Karpas-422 (cell line): ENCODE results near the gene ARHGEF1. TPM values are rescaled to one million over a fixed set of nuclear protein-coding genes. Genes with fewer than 3 reads are reported as not detected.

Experiments used
- DNase-seq: peaks from one replicate; pipeline ENCODE4 v3.0.0-alpha.2; 2015
- H2AFZ ChIP-seq: fragments of 200-600 bp; sonication (generic); 2 replicates; pipeline ENCODE4 v1.6.1; 2014; ENCODE audit warnings: antibody characterized with exemption, low read length, mixed read lengths
- H3K27ac ChIP-seq: fragments of 200-600 bp; sonication (generic); 2 replicates; pipeline ENCODE4 v1.5.1; 2014; ENCODE audit warnings: mild to moderate bottlenecking, low read length, moderate library complexity
- H3K27me3 ChIP-seq: fragments of 200-600 bp; sonication (generic); 2 replicates; pipeline ENCODE4 v1.6.1; 2014; ENCODE audit warnings: low read length, mixed read lengths
- H3K36me3 ChIP-seq: fragments of 200-600 bp; sonication (generic); 2 replicates; pipeline ENCODE4 v1.6.1; 2014; ENCODE audit warnings: low read length, mixed read lengths; ENCODE audit not compliant: insufficient read depth
- H3K4me1 ChIP-seq: fragments of 200-600 bp; sonication (generic); 2 replicates; pipeline ENCODE4 v1.6.1; 2014; ENCODE audit warnings: mild to moderate bottlenecking, low read length, mixed read lengths
- H3K4me2 ChIP-seq: fragments of 200-600 bp; sonication (generic); 2 replicates; pipeline ENCODE4 v1.6.1; 2014; ENCODE audit warnings: low read length, low read depth, mild to moderate bottlenecking; ENCODE audit not compliant: poor library complexity, severe bottlenecking
- H3K4me3 ChIP-seq: fragments of 200-600 bp; sonication (generic); 2 replicates; pipeline ENCODE4 v1.5.1; 2014; ENCODE audit warnings: mild to moderate bottlenecking, antibody characterized with exemption, low read length, mixed read lengths
- H3K79me2 ChIP-seq: fragments of 200-600 bp; sonication (generic); 2 replicates; pipeline ENCODE4 v1.6.1; 2014; ENCODE audit warnings: mild to moderate bottlenecking, low read length, mixed read lengths
- H3K9ac ChIP-seq: fragments of 200-600 bp; sonication (generic); 2 replicates; pipeline ENCODE4 v1.6.0; 2014; ENCODE audit warnings: low read length
- H3K9me2 ChIP-seq: fragments of 200-600 bp; sonication (generic), shearing (Covaris generic); replicated peaks from 2 replicates; pipeline ENCODE4 v1.6.0; 2014; ENCODE audit warnings: mild to moderate bottlenecking, low read length, moderate library complexity; ENCODE audit not compliant: insufficient read depth
- H3K9me3 ChIP-seq: fragments of 300-700, 200-600 bp; sonication (generic); 2 replicates; pipeline ENCODE4 v1.6.1; 2014; ENCODE audit warnings: low read length, mixed read lengths
- H4K20me1 ChIP-seq: fragments of 200-600 bp; sonication (generic); 2 replicates; pipeline ENCODE4 v1.6.1; 2014; ENCODE audit warnings: mild to moderate bottlenecking, antibody characterized with exemption, low read length, low read depth; ENCODE audit not compliant: insufficient read depth
- total RNA-seq: library from RNA; depleted of rRNA; stranded (reverse); fragments of >200 nt; shearing (Covaris generic); gene quantifications from 2 replicates; pipeline ENCODE4 v1.2.3, GENCODE V29; 2014; ENCODE audit warnings: low replicate concordance

ARHGEF1 gene
- total RNA-seq, 1 experiment from 2014 or later, result 137 TPM

- Histone ChIP-seq H3K27me3 (no peaks in the 10 kb centered on the region), H2AFZ (no peak overlapping the region), H3K4me1 (no peaks in the 10 kb centered on the region), H3K4me2 (no peak overlapping the region), H3K9me2 (no peaks in the 10 kb centered on the region), H3K9me3 (no peaks in the 10 kb centered on the region), H3K27ac (no peak overlapping the region), H3K36me3 (peaks cover 18% of the 10 kb centered on the region), H4K20me1 (no peaks in the 10 kb centered on the region), H3K79me2 (no peaks in the 10 kb centered on the region), H3K4me3 (no peak overlapping the region), H3K9ac (no peak overlapping the region)
- DNase-seq, result no peak
Observed at GRCh38 chr19:41901707-41902360, 18.9 kb downstream of the ARHGEF1 start.

- no peaks in the 10 kb centered on the region for H3K4me1 ChIP-seq
- no peaks in the 10 kb centered on the region for H3K9me2 ChIP-seq
- H3K9me3 ChIP-seq, result no peaks in the 10 kb centered on the region
- H2AFZ ChIP-seq, result no peak overlapping the region
- H3K27ac ChIP-seq, result no peak overlapping the region
- no peak for DNase-seq
- no peaks in the 10 kb centered on the region for H3K27me3 ChIP-seq
- H3K79me2 ChIP-seq, result no peaks in the 10 kb centered on the region
- H3K4me3 ChIP-seq, result no peak overlapping the region
- H4K20me1 ChIP-seq, result no peaks in the 10 kb centered on the region
- H3K36me3 ChIP-seq, result peaks cover 18% of the 10 kb centered on the region
- no peak overlapping the region for H3K9ac ChIP-seq
- no peak overlapping the region for H3K4me2 ChIP-seq
Observed at GRCh38 chr19:41902594-41902993, 19.6 kb downstream of the ARHGEF1 start.

DNA sequence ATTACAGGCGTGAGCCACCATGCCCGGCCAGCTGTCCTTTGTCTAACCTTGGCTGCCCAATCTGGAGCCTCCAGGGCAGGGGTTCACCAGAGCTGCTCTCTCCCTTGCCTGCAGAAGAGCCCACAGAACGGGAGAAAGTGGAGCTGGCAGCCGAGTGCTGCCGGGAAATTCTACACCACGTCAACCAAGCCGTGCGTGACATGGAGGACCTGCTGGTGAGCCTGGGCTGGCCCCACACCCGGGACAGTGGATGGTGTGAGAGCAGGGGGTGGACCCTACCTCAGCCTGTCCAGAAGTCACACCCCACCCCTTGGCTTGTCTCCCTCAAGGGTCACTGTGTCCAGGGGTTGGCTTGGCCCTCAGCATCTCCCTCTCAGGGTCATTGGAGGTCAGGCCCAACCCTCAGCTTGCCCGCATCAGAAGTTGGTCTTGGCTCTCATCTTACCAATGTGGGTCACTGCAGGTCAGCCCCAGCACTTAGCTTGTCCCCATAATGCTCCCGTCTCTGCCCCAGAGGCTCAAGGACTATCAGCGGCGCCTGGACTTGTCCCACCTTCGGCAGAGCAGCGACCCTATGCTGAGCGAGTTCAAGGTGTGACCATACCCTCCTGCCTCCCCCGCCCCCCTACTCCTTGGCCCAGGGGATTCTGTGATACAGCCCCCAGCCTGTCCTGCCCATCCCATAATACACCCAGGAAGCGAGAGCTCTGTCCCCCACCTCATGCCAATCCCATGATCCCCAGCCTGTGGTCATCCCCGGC is 20.4 kb downstream of the ARHGEF1 start:
- no peaks in the 10 kb centered on the region for H3K4me1 ChIP-seq
- peaks cover 12% of the 10 kb centered on the region for H3K36me3 ChIP-seq
- no peak overlapping the region for H3K27ac ChIP-seq

DNA sequence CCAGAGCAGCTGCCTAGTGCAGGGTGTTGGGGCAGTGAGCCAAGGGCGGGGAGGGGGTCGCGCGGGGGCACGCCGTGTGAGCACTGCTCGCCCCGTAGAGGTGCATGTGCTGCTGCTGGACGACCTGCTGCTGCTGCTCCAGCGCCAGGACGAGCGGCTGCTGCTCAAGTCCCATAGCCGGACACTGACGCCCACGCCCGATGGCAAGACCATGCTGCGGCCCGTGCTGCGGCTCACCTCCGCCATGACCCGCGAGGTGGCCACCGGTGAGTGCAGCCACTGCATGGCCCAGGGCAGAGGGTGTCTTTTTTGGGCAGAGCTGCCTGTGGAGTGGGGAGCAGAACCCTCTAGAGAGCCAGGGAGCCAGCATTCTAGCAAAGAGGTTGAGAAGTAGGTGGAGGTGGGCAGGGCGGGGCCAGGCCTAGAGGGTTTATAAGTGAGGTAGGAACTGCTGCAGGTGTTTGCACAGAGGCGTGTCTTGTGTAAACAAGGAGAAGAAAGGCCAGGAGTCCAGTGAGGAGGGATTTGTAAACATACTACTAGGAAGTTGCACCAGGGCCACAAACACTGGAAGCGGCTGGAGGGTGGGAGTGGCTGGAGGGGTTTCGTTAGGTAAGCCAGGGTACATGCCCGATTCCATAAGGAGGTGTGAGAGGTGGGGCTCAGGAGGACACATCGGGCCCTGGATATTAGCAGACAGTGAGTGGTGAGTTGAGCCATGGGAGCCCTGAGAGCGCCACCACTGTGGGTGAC is 21.3 kb downstream of the ARHGEF1 start:
- Histone ChIP-seq H3K4me1 (no peaks in the 10 kb centered on the region), H3K27me3 (no peaks in the 10 kb centered on the region), H3K4me3 (no peak overlapping the region), H3K4me2 (no peak overlapping the region), H2AFZ (no peak overlapping the region), H3K79me2 (no peaks in the 10 kb centered on the region), H3K9me3 (no peaks in the 10 kb centered on the region), H3K9me2 (no peaks in the 10 kb centered on the region), H3K36me3 (peaks cover 12% of the 10 kb centered on the region), H3K27ac (no peak overlapping the region), H3K9ac (no peak overlapping the region), H4K20me1 (no peaks in the 10 kb centered on the region)
- DNase-seq, result no peak

More for the DNA sequence above, 20.4 kb downstream of the ARHGEF1 start:
- no peaks in the 10 kb centered on the region for H3K27me3 ChIP-seq
- H3K4me3 ChIP-seq, result no peak overlapping the region
- H2AFZ ChIP-seq, result no peak overlapping the region
- no peak for DNase-seq
- H3K9me2 ChIP-seq, result no peaks in the 10 kb centered on the region
- H3K9ac ChIP-seq, result no peak overlapping the region
- H4K20me1 ChIP-seq, result no peaks in the 10 kb centered on the region
- no peaks in the 10 kb centered on the region for H3K9me3 ChIP-seq
- no peaks in the 10 kb centered on the region for H3K79me2 ChIP-seq
- no peak overlapping the region for H3K4me2 ChIP-seq

DNA sequence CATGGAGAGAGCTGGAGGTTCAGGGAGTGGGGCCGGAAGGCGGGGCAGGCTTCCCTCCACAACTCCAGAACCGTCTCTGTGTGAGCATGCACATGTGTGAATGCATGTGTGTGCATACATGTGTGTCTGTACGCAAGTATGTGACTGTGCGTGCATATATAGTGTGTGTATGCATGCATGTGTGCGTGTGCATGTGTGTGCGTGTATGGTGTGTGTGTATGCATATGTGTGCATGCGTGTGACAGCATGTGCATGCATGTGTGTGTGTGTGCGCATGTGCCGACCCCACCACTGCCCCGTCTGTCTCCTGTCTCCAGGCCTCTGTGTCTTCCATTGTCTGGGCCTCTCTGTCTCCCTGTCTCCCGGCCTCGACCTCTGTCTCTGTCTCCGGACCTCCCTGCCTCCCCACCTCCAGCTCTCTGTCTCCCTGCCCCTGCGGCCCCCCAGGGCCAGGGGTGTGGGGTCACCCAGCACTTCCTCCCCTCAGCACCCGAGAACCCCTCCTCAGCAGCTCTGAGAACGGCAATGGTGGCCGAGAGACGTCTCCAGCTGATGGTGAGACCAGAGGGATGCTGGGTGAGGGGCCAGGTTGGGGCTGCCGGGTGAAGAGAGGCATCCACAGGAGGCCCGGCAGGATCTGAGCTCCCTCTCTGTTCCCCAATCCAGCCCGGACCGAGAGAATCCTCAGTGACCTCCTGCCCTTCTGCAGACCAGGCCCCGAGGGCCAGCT is 22.5 kb downstream of the ARHGEF1 start:
- Histone ChIP-seq H3K4me1 (no peaks in the 10 kb centered on the region), H3K27ac (no peak overlapping the region), H3K9me2 (no peaks in the 10 kb centered on the region), H4K20me1 (peaks cover 7% of the 10 kb centered on the region; the same call in 1 of the 2 replicates), H3K9ac (no peak overlapping the region), H3K4me3 (no peak overlapping the region), H3K4me2 (no peak overlapping the region), H3K36me3 (peaks cover 9% of the 10 kb centered on the region), H2AFZ (no peak overlapping the region), H3K9me3 (no peaks in the 10 kb centered on the region), H3K79me2 (no peaks in the 10 kb centered on the region), H3K27me3 (no peaks in the 10 kb centered on the region)
- DNase-seq, result no peak

DNA sequence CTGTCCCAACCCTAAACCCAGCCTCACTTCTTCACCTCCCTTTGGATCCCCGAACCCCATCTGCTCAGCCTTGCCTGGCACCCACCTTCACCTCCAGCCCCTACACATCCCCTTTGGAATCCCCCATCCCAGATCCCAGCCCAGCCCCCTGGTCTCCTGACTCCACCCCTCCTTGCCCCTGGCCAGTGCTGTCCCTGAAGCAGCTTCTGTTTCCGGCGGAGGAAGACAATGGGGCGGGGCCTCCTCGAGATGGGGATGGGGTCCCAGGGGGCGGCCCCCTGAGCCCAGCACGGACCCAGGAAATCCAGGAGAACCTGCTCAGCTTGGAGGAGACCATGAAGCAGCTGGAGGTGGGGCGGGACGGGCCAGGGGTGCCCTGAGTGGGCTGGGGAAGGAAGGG is 23.3 kb downstream of the ARHGEF1 start:
- Histone ChIP-seq H3K27me3 (no peaks in the 10 kb centered on the region), H3K9me3 (no peaks in the 10 kb centered on the region), H3K4me3 (no peak overlapping the region), H2AFZ (no peak overlapping the region), H3K36me3 (peaks cover 8% of the 10 kb centered on the region), H3K27ac (no peak overlapping the region), H3K4me2 (no peak overlapping the region), H3K9ac (no peak overlapping the region), H3K9me2 (no peaks in the 10 kb centered on the region), H3K4me1 (no peaks in the 10 kb centered on the region), H3K79me2 (no peaks in the 10 kb centered on the region), H4K20me1 (peaks cover 11% of the 10 kb centered on the region; the same call in 1 of the 2 replicates)
- DNase-seq, result no peak

GRCh38 chr19:41906916-41907680 is 24.1 kb downstream of the ARHGEF1 start:
- Histone ChIP-seq H3K4me3 (no peak overlapping the region), H3K9ac (no peak overlapping the region), H3K36me3 (peaks cover 2% of the 10 kb centered on the region; the same call in 1 of the 2 replicates), H3K9me2 (no peaks in the 10 kb centered on the region), H3K9me3 (no peaks in the 10 kb centered on the region), H4K20me1 (peaks cover 11% of the 10 kb centered on the region; the same call in 1 of the 2 replicates), H3K4me2 (no peak overlapping the region), H3K4me1 (peaks cover 7% of the 10 kb centered on the region; the same call in 1 of the 2 replicates), H2AFZ (no peak overlapping the region), H3K79me2 (no peaks in the 10 kb centered on the region), H3K27ac (no peak overlapping the region), H3K27me3 (no peaks in the 10 kb centered on the region)
- no peak for DNase-seq
